Measurements from ENCODE around the gene PML.
"Not testable (repeated sequence)": the region's sequence is repeated elsewhere in the genome, so short reads cannot be mapped to it uniquely, and the experiment has no call there.

GRCh38 chr15:74065684-74066411 is 71.3 kb downstream of the PML start:
- TF ChIP-seq, protein P1, sequence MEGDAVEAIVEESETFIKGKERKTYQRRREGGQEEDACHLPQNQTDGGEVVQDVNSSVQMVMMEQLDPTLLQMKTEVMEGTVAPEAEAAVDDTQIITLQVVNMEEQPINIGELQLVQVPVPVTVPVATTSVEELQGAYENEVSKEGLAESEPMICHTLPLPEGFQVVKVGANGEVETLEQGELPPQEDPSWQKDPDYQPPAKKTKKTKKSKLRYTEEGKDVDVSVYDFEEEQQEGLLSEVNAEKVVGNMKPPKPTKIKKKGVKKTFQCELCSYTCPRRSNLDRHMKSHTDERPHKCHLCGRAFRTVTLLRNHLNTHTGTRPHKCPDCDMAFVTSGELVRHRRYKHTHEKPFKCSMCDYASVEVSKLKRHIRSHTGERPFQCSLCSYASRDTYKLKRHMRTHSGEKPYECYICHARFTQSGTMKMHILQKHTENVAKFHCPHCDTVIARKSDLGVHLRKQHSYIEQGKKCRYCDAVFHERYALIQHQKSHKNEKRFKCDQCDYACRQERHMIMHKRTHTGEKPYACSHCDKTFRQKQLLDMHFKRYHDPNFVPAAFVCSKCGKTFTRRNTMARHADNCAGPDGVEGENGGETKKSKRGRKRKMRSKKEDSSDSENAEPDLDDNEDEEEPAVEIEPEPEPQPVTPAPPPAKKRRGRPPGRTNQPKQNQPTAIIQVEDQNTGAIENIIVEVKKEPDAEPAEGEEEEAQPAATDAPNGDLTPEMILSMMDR (IDR thresholded peaks at IDR 0.05) = peak; percentile 76
- TF ChIP-seq TEAD4, ZNF423, IRF1 (CRISPR knock-in tag; IDR thresholded peaks at IDR 0.05): not testable (repeated sequence)
- TF ChIP-seq, protein P2, sequence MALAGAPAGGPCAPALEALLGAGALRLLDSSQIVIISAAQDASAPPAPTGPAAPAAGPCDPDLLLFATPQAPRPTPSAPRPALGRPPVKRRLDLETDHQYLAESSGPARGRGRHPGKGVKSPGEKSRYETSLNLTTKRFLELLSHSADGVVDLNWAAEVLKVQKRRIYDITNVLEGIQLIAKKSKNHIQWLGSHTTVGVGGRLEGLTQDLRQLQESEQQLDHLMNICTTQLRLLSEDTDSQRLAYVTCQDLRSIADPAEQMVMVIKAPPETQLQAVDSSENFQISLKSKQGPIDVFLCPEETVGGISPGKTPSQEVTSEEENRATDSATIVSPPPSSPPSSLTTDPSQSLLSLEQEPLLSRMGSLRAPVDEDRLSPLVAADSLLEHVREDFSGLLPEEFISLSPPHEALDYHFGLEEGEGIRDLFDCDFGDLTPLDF (CRISPR knock-in tag; IDR thresholded peaks at IDR 0.05) = not testable (repeated sequence)
